Uterus (tissue), 4 donors: ENCODE measurements around the gene ELOVL5. TPM values are rescaled to one million over a fixed set of nuclear protein-coding genes. Genes with fewer than 3 reads are reported as not detected.
"Not testable (repeated sequence)": the region's sequence is repeated elsewhere in the genome, so short reads cannot be mapped to it uniquely, and the experiment has no call there.

Experiments
- DNase-seq, 2 donors: peaks; one replicate each; pipeline ENCODE4 v3.0.0-alpha.2; 2019 to 2020
- H3K27ac ChIP-seq, 2 donors: fragments of 200-600 bp; sonication (generic); 1 replicate in 1 of 2; 2 replicates in 1 of 2; pipeline ENCODE4 v1.5.1; 2016 to 2018
- H3K27me3 ChIP-seq, 2 donors: fragments of 200-600 bp; sonication (generic); one replicate each; pipeline ENCODE4 v1.5.1; 2018 to 2019; ENCODE audit warnings: control low read depth in 1 of 2
- H3K36me3 ChIP-seq, 2 donors: fragments of 200-600 bp; sonication (generic); one replicate each; pipeline ENCODE4 v1.5.1; 2019; ENCODE audit warnings: control low read depth in 1 of 2
- H3K4me1 ChIP-seq, 2 donors: fragments of 200-600 bp; sonication (generic); one replicate each; pipeline ENCODE4 v1.5.1; 2018 to 2019; ENCODE audit warnings: control low read depth in 1 of 2
- H3K4me3 ChIP-seq, 2 donors: fragments of 200-600 bp; sonication (generic); 1 replicate in 1 of 2; 2 replicates in 1 of 2; pipeline ENCODE4 v1.5.1; 2018 to 2019; ENCODE audit warnings: mild to moderate bottlenecking in 1 of 2
- H3K9me3 ChIP-seq, 2 donors: fragments of 200-600 bp; sonication (generic); one replicate each; pipeline ENCODE4 v1.5.1; 2019; ENCODE audit warnings: control low read depth in 1 of 2
- POLR2A ChIP-seq, 2 donors: fragments of 450-650 bp; IDR thresholded peaks; one replicate each; pipeline ENCODE4 v1.6.1; 2016; ENCODE audit warnings: antibody characterized with exemption in 2 of 2, mild to moderate bottlenecking in 1 of 2, moderate library complexity in 1 of 2
- intact Hi-C: fragments of 100-400 bp; cut with DNase I; formaldehyde crosslinking; loops from one replicate; pipeline ENCODE4 v1.15.1; 2023; ENCODE audit warnings: low total_unique reads
- total RNA-seq, 4 donors: library from RNA; depleted of rRNA in 3 of 4; stranded (reverse); fragments of >200 nt in 3 of 4; gene quantifications; one replicate each; pipeline versions ENCODE4 v1.1.0 to v1.2.4, GENCODE V29; 2014 to 2023
- TF ChIP-seq, protein P1 (sequence below), 4 experiments: fragments of 200-600 bp in 2 of 4; fragments of 450-650 bp in 2 of 4; sonication (generic) in 2 of 4; IDR thresholded peaks; one replicate each; pipeline ENCODE4 v1.5.1; 2016 to 2019; ENCODE audit warnings: antibody characterized with exemption in 4 of 4, mild to moderate bottlenecking in 2 of 4, moderate library complexity in 1 of 4
- donor health status: DM: yes; HTN: yes; CAD: no.

Gene ELOVL5
- total RNA-seq, 4 donors from 2014 or later, result 26.4 to 80.7 (median 48.4) TPM

DNA sequence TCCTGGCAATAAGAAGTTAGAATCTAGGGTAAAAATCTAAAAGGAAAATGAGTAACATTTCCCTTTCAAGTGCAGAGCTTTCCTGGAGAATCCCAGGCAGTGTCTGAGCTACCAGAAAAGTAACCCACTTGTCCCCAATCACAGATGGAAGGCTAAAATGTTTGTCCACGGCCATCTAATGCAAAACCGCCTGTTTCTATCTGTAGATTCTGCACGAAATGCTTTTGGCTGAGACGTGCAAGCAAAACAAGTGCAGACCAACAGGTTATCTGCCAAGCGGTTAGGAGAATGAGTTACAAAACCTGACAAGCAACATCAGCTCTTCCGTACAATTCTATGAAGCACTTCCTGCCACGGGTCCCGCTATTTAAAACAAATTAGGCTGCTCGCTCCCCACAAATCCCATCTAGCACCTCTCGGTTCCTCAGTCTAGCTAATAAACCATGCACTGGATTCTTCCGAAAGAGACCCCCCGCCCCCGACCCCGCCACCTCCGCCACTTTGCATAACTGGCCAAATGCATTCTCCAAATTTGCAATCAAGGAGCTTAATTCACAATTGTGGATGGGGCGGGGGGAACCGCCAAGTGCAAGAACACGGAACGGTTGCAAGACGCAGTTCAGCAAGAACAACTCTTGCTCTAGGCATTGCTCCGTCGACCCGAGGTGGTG lies 1.4 kb downstream of the ELOVL5 start:
- no peak for DNase-seq
- no peak for TF ChIP-seq POLR2A (IDR thresholded peaks at IDR 0.05)
- TF ChIP-seq, protein P1, sequence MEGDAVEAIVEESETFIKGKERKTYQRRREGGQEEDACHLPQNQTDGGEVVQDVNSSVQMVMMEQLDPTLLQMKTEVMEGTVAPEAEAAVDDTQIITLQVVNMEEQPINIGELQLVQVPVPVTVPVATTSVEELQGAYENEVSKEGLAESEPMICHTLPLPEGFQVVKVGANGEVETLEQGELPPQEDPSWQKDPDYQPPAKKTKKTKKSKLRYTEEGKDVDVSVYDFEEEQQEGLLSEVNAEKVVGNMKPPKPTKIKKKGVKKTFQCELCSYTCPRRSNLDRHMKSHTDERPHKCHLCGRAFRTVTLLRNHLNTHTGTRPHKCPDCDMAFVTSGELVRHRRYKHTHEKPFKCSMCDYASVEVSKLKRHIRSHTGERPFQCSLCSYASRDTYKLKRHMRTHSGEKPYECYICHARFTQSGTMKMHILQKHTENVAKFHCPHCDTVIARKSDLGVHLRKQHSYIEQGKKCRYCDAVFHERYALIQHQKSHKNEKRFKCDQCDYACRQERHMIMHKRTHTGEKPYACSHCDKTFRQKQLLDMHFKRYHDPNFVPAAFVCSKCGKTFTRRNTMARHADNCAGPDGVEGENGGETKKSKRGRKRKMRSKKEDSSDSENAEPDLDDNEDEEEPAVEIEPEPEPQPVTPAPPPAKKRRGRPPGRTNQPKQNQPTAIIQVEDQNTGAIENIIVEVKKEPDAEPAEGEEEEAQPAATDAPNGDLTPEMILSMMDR (IDR thresholded peaks at IDR 0.05), result no peak
- Histone ChIP-seq H3K4me3 (peak overlapping the region; percentile 79 to 90), H3K9me3 (no peaks in the 10 kb centered on the region), H3K4me1 (no peaks in the 10 kb centered on the region), H3K27me3 (no peaks in the 10 kb centered on the region), H3K36me3 (no peaks in the 10 kb centered on the region), H3K27ac (peak overlapping the region; percentile 94 to 95)
- intact Hi-C loops, result no loop called here

DNA sequence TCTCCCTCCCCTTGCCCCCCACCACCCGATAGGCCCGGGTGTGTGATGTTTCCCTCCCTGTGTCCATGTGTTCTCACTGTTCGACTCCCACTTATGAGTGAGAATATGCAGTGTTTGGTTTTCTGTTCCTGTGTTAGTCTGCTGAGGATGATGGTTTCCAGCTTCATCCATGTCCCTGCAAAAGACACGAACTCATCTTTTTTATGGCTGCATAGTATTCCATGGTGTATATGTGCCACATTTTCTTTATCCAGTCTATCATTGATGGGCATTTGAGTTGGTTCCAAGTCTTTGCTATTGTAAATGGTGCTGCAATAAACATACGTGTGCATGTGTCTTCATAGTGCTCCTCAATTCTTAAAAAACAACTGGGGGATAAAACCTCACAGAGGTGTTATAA lies 2.7 kb downstream of the ELOVL5 start:
- H3K36me3 ChIP-seq, H3K27me3 ChIP-seq, H3K27ac ChIP-seq, H3K4me1 ChIP-seq, H3K4me3 ChIP-seq, DNase-seq, H3K9me3 ChIP-seq, intact Hi-C loops: not testable (repeated sequence)

DNA sequence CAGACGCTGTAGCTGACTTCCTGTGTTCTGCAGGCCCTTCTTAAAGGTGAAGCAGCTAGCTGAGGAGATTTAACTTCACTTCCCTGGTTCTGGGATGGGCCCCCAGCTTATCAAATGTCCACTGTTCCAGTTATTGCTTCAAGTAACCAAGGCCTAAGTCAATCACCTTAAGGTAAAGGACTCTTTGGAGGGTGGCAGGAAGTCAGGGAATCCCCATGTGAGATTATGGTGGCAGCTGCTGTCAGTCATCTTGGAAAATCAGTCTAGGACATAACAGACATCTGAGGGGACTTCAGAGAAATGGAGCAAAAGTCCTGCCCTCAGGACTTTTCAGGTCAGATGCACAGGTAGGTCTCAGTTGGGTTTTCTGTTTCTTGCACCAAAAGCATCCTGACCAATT lies 3.8 kb downstream of the ELOVL5 start:
- intact Hi-C loops, result no loop called here
- no peaks in the 10 kb centered on the region for H3K4me1 ChIP-seq
- no peak for DNase-seq

DNA sequence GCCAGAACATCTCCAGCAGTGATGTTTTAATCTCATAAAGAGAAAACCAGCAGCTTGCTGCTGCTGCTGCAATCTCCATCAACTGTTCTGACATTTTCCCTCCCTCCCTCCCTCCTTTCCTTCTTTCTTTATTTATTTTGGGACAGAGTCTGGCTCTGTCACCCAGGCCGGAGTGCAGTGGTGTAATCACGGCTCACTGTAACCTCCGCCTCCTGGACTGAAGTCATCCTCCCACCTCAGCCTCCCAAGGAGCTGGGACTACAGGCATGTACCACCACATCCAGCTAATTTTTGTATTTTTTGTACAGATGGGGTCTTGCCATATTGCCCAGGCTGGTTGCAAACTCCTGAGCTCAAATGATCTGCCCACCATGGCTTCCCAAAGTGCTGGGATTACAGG lies 5.7 kb downstream of the ELOVL5 start:
- intact Hi-C loops, result no loop called here
- Histone ChIP-seq H3K27ac (no peak overlapping the region), H3K4me3 (no peak overlapping the region), H3K36me3 (no peaks in the 10 kb centered on the region), H3K4me1 (no peaks in the 10 kb centered on the region), H3K27me3 (no peaks in the 10 kb centered on the region), H3K9me3 (no peaks in the 10 kb centered on the region)
- DNase-seq, result no peak
- TF ChIP-seq, protein P1 (IDR thresholded peaks at IDR 0.05), result no peak
- TF ChIP-seq POLR2A (IDR thresholded peaks at IDR 0.05), result no peak

More for the DNA sequence above, 3.8 kb downstream of the ELOVL5 start:
- H3K9me3 ChIP-seq, result no peaks in the 10 kb centered on the region
- H3K36me3 ChIP-seq, result no peaks in the 10 kb centered on the region
- H3K27ac ChIP-seq, result no peak overlapping the region
- H3K4me3 ChIP-seq, result no peak overlapping the region
- TF ChIP-seq, protein P1 (IDR thresholded peaks at IDR 0.05), result no peak
- no peak for TF ChIP-seq POLR2A (IDR thresholded peaks at IDR 0.05)
- H3K27me3 ChIP-seq, result no peaks in the 10 kb centered on the region

DNA sequence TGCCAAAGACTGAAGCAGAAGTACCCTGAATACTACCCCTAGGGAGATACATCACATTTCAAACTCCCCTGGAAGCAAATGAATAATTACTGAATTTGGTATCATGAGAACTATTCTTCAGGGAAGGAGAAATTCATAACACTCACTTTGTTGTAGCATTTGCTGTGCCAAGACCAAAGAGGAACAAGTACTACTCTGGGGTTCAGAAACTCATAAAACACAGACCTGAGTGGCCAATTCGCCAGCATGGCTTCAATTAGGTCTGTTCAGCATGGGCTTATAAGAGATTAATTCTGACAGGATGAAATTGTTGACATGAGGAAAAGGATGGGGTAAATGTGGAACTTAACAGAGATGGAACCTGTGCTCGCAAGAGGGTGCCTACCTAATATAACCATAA lies 6.5 kb downstream of the ELOVL5 start:
- TF ChIP-seq, protein P1 (IDR thresholded peaks at IDR 0.05), result no peak
- no peak for TF ChIP-seq POLR2A (IDR thresholded peaks at IDR 0.05)
- H3K27me3 ChIP-seq, result no peaks in the 10 kb centered on the region
- no peaks in the 10 kb centered on the region for H3K9me3 ChIP-seq
- no peaks in the 10 kb centered on the region for H3K36me3 ChIP-seq
- DNase-seq, result no peak
- H3K27ac ChIP-seq, result no peak overlapping the region
- no peak overlapping the region for H3K4me3 ChIP-seq
- H3K4me1 ChIP-seq, result no peaks in the 10 kb centered on the region
- intact Hi-C loops, result no loop called here

DNA sequence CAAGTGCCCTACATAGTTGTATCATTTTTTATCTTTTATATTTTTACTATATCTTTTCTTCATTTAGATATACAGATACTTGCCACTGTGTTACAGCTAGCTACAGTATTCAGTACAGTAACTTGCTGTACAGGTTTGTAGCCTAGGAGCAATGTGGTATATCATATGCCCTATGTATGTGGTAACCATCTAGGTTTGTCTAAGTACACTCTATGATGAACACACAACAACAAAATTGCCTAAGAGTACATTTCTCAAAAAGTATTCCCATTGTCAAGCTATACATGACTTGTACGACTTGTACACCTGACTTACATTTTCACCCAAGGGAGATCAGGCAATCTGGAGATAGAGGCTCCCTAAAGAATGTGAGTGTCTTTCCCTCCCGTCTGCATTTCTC lies 8.2 kb downstream of the ELOVL5 start:
- intact Hi-C loops, result no loop called here
- TF ChIP-seq, protein P1 (IDR thresholded peaks at IDR 0.05), result no peak
- no peak for TF ChIP-seq POLR2A (IDR thresholded peaks at IDR 0.05)
- H3K9me3 ChIP-seq, result no peaks in the 10 kb centered on the region
- no peaks in the 10 kb centered on the region for H3K27me3 ChIP-seq
- H3K4me3 ChIP-seq, result no peak overlapping the region
- H3K36me3 ChIP-seq, result no peaks in the 10 kb centered on the region
- H3K27ac ChIP-seq, result no peak overlapping the region
- no peak for DNase-seq
- H3K4me1 ChIP-seq, result no peaks in the 10 kb centered on the region
